ENCODE results near the gene IPO9.

Gene IPO9

DNA sequence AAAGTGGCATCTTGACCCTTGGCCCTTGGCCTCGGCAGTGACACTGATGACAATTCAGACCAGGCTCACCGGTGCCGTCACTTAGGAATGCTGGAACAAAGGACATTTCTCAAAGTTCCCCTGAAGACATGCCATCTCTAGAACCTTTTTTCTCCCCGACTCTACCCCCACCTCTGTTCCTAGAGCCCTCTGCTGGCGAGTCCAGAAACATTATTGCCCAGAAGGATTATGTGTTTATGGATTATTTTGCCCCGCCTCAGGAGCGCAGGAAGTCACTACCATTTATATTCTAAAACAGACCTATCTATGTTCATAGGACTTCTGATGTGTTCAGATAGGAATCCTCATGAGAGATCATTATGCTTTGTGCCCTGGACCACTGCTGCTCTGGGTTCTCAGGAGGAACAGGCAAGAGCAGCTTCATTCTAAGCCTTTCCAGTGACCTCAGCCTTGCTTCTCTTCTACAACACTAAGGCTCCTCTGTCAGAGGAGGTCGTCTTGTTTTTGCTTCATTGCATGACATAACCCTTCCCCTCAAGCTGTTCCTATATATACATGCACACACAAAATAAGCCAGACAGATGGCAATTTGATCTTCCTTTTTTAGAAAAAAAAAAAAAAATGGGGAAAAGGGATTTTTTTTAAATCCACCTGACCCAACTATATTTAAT, 47.3 kb downstream of the IPO9 start:
- peak; percentile 19 for DNase-seq (ENCODE audit: low read depth)
- no peak overlapping the region for H3K4me3 ChIP-seq (ENCODE audit: low read depth, low read length)
- TF ChIP-seq POLR2A (IDR thresholded peaks at IDR 0.05; ENCODE audit: extremely low read depth, insufficient read length): no peak
- TF ChIP-seq, protein P1, sequence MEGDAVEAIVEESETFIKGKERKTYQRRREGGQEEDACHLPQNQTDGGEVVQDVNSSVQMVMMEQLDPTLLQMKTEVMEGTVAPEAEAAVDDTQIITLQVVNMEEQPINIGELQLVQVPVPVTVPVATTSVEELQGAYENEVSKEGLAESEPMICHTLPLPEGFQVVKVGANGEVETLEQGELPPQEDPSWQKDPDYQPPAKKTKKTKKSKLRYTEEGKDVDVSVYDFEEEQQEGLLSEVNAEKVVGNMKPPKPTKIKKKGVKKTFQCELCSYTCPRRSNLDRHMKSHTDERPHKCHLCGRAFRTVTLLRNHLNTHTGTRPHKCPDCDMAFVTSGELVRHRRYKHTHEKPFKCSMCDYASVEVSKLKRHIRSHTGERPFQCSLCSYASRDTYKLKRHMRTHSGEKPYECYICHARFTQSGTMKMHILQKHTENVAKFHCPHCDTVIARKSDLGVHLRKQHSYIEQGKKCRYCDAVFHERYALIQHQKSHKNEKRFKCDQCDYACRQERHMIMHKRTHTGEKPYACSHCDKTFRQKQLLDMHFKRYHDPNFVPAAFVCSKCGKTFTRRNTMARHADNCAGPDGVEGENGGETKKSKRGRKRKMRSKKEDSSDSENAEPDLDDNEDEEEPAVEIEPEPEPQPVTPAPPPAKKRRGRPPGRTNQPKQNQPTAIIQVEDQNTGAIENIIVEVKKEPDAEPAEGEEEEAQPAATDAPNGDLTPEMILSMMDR (IDR thresholded peaks at IDR 0.05; ENCODE audit: low read depth, low read length): peak; percentile 25

DNA sequence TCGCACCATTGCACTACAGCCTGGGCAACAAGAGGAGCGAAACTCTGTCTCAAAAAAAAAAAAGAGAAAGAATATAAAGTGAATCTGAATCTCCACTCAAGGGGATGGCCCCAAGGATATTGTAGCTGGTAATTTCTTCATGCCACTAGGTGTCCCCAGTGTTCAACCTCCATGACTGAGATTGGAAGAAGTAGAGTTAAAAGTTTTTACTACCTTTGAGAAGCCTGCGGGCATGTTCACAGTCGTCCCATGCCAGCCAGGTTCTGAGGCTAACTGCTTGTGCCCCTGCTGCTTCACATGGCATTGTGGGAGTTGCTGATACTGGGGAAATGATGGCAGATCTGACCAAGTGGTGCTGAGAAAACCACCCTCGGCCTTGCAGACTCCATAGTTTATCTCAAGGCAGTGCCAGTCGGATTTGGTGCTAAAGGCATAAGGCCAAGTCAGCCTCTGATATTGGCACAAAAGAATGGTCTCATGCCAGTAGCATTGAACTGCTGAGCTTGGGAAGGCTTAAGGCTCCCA, 49.0 kb downstream of the IPO9 start:
- TF ChIP-seq, protein P1 (IDR thresholded peaks at IDR 0.05; ENCODE audit: low read depth, low read length): peak; percentile 46
- TF ChIP-seq, protein P2, sequence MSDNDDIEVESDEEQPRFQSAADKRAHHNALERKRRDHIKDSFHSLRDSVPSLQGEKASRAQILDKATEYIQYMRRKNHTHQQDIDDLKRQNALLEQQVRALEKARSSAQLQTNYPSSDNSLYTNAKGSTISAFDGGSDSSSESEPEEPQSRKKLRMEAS (IDR thresholded peaks at IDR 0.05; ENCODE audit: low read depth, low read length): no peak
- TF ChIP-seq POLR2A (IDR thresholded peaks at IDR 0.05; ENCODE audit: extremely low read depth, insufficient read length) (no peak), MYC (IDR thresholded peaks at IDR 0.05; ENCODE audit: low read depth, low read length) (no peak)
- DNase-seq (ENCODE audit: low read depth): peak; percentile 60
- no peak overlapping the region for H3K4me3 ChIP-seq (ENCODE audit: low read depth, low read length)

DNA sequence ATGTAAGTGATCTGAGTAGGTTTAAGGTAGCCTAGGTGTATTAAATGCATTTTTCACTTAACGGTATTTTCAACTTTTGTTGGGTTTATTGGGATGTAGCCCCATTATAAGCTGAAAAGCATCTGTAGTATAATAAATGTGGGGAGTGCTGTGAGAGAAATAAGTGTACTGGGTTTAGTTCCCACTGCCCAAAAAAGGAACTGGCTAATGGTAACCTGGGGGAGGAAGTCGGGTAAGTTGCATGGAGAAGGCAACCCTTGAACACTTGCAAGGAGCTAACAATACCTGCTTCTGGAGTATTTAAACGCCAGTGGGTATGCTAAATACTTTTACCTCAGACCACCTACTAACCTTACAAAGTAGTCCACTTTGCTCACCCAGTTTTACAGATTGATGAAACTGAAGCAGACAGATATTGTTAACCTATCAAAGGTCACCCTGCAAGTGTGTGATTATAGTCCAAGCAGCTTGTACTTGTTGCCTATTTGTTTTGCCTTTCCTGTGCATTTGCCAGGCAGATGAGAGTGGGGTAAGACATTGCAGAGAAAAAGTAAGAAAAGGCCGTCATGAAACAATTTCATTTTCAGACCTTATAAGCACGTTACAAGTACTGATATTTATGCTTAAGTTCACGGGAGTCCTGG, 52.1 kb downstream of the IPO9 start:
- DNase-seq (ENCODE audit: low read depth): peak; percentile 52
- TF ChIP-seq, protein P2 (IDR thresholded peaks at IDR 0.05; ENCODE audit: low read depth, low read length): no peak
- TF ChIP-seq MYC (IDR thresholded peaks at IDR 0.05; ENCODE audit: low read depth, low read length) (no peak), POLR2A (IDR thresholded peaks at IDR 0.05; ENCODE audit: extremely low read depth, insufficient read length) (no peak)
- TF ChIP-seq, protein P1 (IDR thresholded peaks at IDR 0.05; ENCODE audit: low read depth, low read length): no peak
- H3K4me3 ChIP-seq (ENCODE audit: low read depth, low read length): no peak overlapping the region

DNA sequence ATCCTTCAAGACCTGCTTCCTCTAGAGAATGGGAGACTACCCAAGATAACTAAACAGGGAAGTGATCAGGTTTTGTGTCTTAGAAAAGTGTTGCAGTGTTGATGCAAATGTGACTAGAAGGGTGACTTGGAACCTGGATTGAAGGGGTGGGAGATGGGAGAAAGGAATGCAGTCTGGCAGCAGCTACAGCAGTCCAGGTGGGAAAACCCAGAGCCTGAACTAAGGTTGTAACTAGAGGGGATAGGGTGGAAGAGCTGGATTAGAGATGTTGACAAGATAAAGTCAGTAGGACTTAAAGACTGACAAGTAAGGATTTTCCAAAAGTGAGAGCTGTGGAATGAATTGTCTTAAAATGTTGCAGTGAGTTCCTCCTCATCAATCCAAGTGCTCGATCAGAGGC, 52.7 kb downstream of the IPO9 start:
- no peak for DNase-seq (ENCODE audit: low read depth)
- H3K4me3 ChIP-seq (ENCODE audit: low read depth, low read length): no peak overlapping the region
- no peak for TF ChIP-seq POLR2A (IDR thresholded peaks at IDR 0.05; ENCODE audit: extremely low read depth, insufficient read length)
- TF ChIP-seq, protein P1 (IDR thresholded peaks at IDR 0.05; ENCODE audit: low read depth, low read length): no peak

DNA sequence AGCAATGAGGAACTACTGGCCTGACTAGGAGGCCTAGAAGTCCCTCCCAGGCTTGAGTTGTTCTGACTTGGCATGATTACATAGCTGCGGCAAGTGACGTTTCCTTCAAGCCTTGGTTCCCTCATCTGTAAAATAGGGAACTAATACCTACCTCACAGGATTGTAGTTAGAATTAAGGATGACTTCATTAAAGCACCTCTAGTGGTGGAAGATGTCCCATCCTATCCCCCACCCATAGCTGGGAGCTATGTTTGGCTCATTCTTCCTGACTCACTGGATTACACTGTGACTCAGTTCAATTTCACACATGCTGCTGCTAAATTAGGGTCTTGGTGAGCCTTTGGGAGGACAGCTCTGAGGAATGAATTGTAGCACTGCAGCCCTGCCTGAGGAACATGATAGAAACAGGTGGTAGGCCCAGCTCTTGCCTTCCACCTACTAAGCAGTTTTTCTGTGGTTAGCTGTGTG, 53.7 kb downstream of the IPO9 start:
- TF ChIP-seq, protein P1 (IDR thresholded peaks at IDR 0.05; ENCODE audit: low read depth, low read length): peak; percentile 16
- no peak for TF ChIP-seq POLR2A (IDR thresholded peaks at IDR 0.05; ENCODE audit: extremely low read depth, insufficient read length)
- H3K4me3 ChIP-seq (ENCODE audit: low read depth, low read length): no peak overlapping the region
- DNase-seq (ENCODE audit: low read depth): peak; percentile 87

DNA sequence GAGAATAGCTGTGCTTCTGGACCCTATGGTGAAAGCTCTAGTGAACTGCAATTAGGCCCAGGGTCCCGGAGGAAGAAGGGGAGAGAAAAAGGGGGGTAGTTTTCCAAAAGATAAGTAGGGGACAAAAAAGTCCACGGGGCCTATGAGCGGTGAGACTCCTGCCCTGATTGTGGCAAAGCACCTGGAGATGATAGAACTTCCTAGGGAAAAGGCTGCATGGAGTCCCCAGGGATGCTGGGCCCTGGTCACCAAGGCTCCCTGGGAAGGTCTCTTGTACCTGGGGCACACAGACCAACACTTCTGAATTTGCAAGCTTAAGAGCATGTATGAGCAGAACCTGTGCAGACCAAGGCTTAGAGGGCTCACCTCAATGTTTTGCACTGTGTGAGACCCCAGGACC, 54.3 kb downstream of the IPO9 start:
- TF ChIP-seq, protein P2 (IDR thresholded peaks at IDR 0.05; ENCODE audit: low read depth, low read length): no peak
- TF ChIP-seq POLR2A (IDR thresholded peaks at IDR 0.05; ENCODE audit: extremely low read depth, insufficient read length) (no peak), MYC (IDR thresholded peaks at IDR 0.05; ENCODE audit: low read depth, low read length) (no peak)
- TF ChIP-seq, protein P1 (IDR thresholded peaks at IDR 0.05; ENCODE audit: low read depth, low read length): no peak
- H3K4me3 ChIP-seq (ENCODE audit: low read depth, low read length): no peak overlapping the region
- no peak for DNase-seq (ENCODE audit: low read depth)
